IMR-90 (cell line): ENCODE measurements around the gene SMC1B. TPM values are rescaled to one million over a fixed set of nuclear protein-coding genes. Genes with fewer than 3 reads are reported as not detected.

Source experiments
- ATAC-seq: fragments of 200-7000 bp; cut with Tn5 transposase; 2 replicates; pipeline ENCODE4 v1.9.1; 2020; ENCODE audit warnings: low read depth, mild to moderate bottlenecking, moderate library complexity
- BruUV-seq: library from RNA; stranded (reverse); fragments of 400-500 nt; replicated peaks from 2 replicates; lab custom pipeline; 2021; lab: Mats Ljungman, UMichigan
- CTCF ChIA-PET: fragments of 300-600 bp; formaldehyde crosslinking; extraction: SDS; loops from one replicate; lab custom pipeline; 2021; ENCODE audit warnings: antibody characterized with exemption; lab: Yijun Ruan, JAX
- POLR2A ChIA-PET: fragments of 300-600 bp; sonication (Branson Sonifier 250); formaldehyde crosslinking; loops from one replicate; lab custom pipeline; 2022; ENCODE audit warnings: antibody characterized with exemption; ENCODE audit not compliant: unreplicated experiment; lab: Charles Lee
- DNase-seq: peaks from one replicate; pipeline ENCODE4 v3.0.0; 2013
- H2AFZ ChIP-seq: replicated peaks from 2 replicates; pipeline ENCODE3; 2013; ENCODE audit warnings: low read length, mild to moderate bottlenecking; ENCODE audit not compliant: poor library complexity
- H2AK5ac ChIP-seq: 2 replicates; pipeline ENCODE4 v1.6.1; 2013; ENCODE audit warnings: low read depth, low read length, inconsistent platforms
- H2AK9ac ChIP-seq: replicated peaks from 2 replicates; pipeline ENCODE3; 2013; ENCODE audit warnings: mild to moderate bottlenecking, low read depth, low read length, moderate library complexity; ENCODE audit not compliant: poor library complexity
- H2BK120ac ChIP-seq: 2 replicates; pipeline ENCODE4 v1.6.1; 2013; ENCODE audit warnings: low read depth, low read length, inconsistent platforms
- H2BK15ac ChIP-seq: 3 replicates; pipeline ENCODE4 v1.6.1; 2013; ENCODE audit warnings: low read depth, low read length, inconsistent platforms
- H2BK20ac ChIP-seq: 2 replicates; pipeline ENCODE4 v1.6.1; 2013; ENCODE audit warnings: low read depth, mild to moderate bottlenecking, inconsistent platforms, low read length, moderate library complexity
- H2BK5ac ChIP-seq: 2 replicates; pipeline ENCODE4 v1.6.1; 2013; ENCODE audit warnings: mild to moderate bottlenecking, low read depth, low read length, inconsistent platforms; ENCODE audit not compliant: poor library complexity, severe bottlenecking
- H3K14ac ChIP-seq: replicated peaks from 2 replicates; pipeline ENCODE4 v1.6.1; 2013; ENCODE audit warnings: low read depth, low read length, inconsistent platforms
- H3K18ac ChIP-seq: 2 replicates; pipeline ENCODE4 v1.6.1; 2013; ENCODE audit warnings: low read depth, low read length, control low read depth
- H3K23ac ChIP-seq: 2 replicates; pipeline ENCODE4 v1.6.1; 2013; ENCODE audit warnings: low read depth, low read length, inconsistent platforms
- H3K27ac ChIP-seq: 2 replicates; pipeline ENCODE4 v1.5.1; 2013; ENCODE audit warnings: mild to moderate bottlenecking, control low read depth, low read length; ENCODE audit not compliant: insufficient read depth
- H3K27me3 ChIP-seq: 2 replicates; pipeline ENCODE4 v1.6.1; 2013; ENCODE audit warnings: low read length; ENCODE audit not compliant: control insufficient read depth, insufficient read depth
- H3K36me3 ChIP-seq: 2 replicates; pipeline ENCODE4 v1.6.1; 2013; ENCODE audit warnings: low read length, mixed read lengths; ENCODE audit not compliant: control insufficient read depth, insufficient read depth
- H3K4ac ChIP-seq: 2 replicates; pipeline ENCODE4 v1.6.1; 2013; ENCODE audit warnings: low read depth, low read length, inconsistent platforms
- H3K4me1 ChIP-seq: 2 replicates; pipeline ENCODE4 v1.6.1; 2013; ENCODE audit warnings: low read length, mixed read lengths; ENCODE audit not compliant: control insufficient read depth, insufficient read depth
- H3K4me2 ChIP-seq: 2 replicates; pipeline ENCODE4 v1.6.1; 2013; ENCODE audit warnings: low read depth, mild to moderate bottlenecking, control low read depth, low read length, moderate library complexity
- H3K4me3 ChIP-seq: 2 replicates; pipeline ENCODE4 v1.5.1; 2013; ENCODE audit warnings: low read depth, mild to moderate bottlenecking, control low read depth, low read length, moderate library complexity; ENCODE audit not compliant: insufficient read depth
- H3K56ac ChIP-seq: 2 replicates; pipeline ENCODE4 v1.6.1; 2013; ENCODE audit warnings: low read length, inconsistent platforms; ENCODE audit not compliant: insufficient read depth; ENCODE audit errors: extremely low read depth
- H3K79me1 ChIP-seq, 2 experiments: 2 replicates each; pipeline ENCODE4 v1.6.1; 2013; ENCODE audit warnings: low read length in 2 of 2, inconsistent platforms in 1 of 2, low read depth in 1 of 2
- H3K9ac ChIP-seq: 2 replicates; pipeline ENCODE4 v1.6.1; 2013; ENCODE audit warnings: low read depth, low read length, control low read depth
- H3K9me1 ChIP-seq: 2 replicates; pipeline ENCODE4 v1.6.1; 2013; ENCODE audit warnings: low read length, inconsistent platforms; ENCODE audit not compliant: insufficient read depth
- H3K9me3 ChIP-seq: 2 replicates; pipeline ENCODE4 v1.6.1; 2013; ENCODE audit warnings: low read length; ENCODE audit not compliant: control insufficient read depth, insufficient read depth
- H4K20me1 ChIP-seq: 2 replicates; pipeline ENCODE4 v1.6.1; 2013; ENCODE audit warnings: low read length, inconsistent platforms; ENCODE audit not compliant: insufficient read depth
- H4K5ac ChIP-seq: 2 replicates; pipeline ENCODE4 v1.6.1; 2013; ENCODE audit warnings: mild to moderate bottlenecking, low read depth, low read length, control low read depth
- H4K8ac ChIP-seq, 2 experiments: 2 replicates each; pipeline ENCODE4 v1.6.1; 2013; ENCODE audit warnings: low read depth in 2 of 2, low read length in 2 of 2, control low read depth in 1 of 2, inconsistent platforms in 1 of 2
- H4K91ac ChIP-seq: 2 replicates; pipeline ENCODE4 v1.6.1; 2013; ENCODE audit warnings: low read depth, low read length, inconsistent platforms; ENCODE audit not compliant: insufficient read depth
- CEBPB ChIP-seq: IDR thresholded peaks from 2 replicates; pipeline ENCODE4 v1.6.1; 2012; ENCODE audit warnings: low read depth, low read length, improper control_type of control experiment
- CHD1 ChIP-seq: IDR thresholded peaks from 2 replicates; pipeline ENCODE4 v1.6.1; 2012; ENCODE audit warnings: low read depth, low read length, improper control_type of control experiment
- FOS ChIP-seq: fragments of 150-350 bp; IDR thresholded peaks from 2 replicates; pipeline ENCODE4 v1.6.1; 2016; ENCODE audit warnings: low read depth, low read length
- MAFK ChIP-seq: IDR thresholded peaks from 2 replicates; pipeline ENCODE4 v1.6.1; 2012; ENCODE audit warnings: low read depth, low read length, improper control_type of control experiment
- MXI1 ChIP-seq: IDR thresholded peaks from 2 replicates; pipeline ENCODE4 v1.6.1; 2012; ENCODE audit warnings: low read depth, mild to moderate bottlenecking, low read length, moderate library complexity, borderline replicate concordance
- RAD21 ChIP-seq: IDR thresholded peaks from 2 replicates; pipeline ENCODE4 v1.6.1; 2012; ENCODE audit warnings: low read length, improper control_type of control experiment
- WGBS, 2 experiments: methylation state at CpG; one replicate each; pipeline versions ENCODE4 v1.1.5 to v1.1.7; 2013; ENCODE audit warnings: missing lambda C conversion rate in 2 of 2; ENCODE audit not compliant: insufficient read length in 1 of 2; ENCODE audit errors: extremely low coverage in 2 of 2; 5-methylcytosine and 5-hydroxymethylcytosine counted together
- dilution Hi-C: fragments of 300-500 bp; cut with HindIII; formaldehyde crosslinking; loops from one replicate; pipeline ENCODE4 v1.14.3; 2018; ENCODE audit warnings: low sequenced_read_pairs; ENCODE audit not compliant: unreplicated experiment
- in situ Hi-C: fragments of 300-500 bp; cut with MboI; formaldehyde crosslinking; loops from 3 replicates; pipeline ENCODE4 v1.14.3; 2019; ENCODE audit warnings: low sequenced_read_pairs, inconsistent platforms, mixed read lengths
- intact Hi-C: fragments of 100-400 bp; cut with micrococcal nuclease; formaldehyde crosslinking; loops from 2 replicates; pipeline ENCODE4 v1.10.0; 2022
- polyA plus RNA-seq, 3 experiments: library from polyadenylated mRNA; depleted of rRNA; stranded (reverse); fragments of >200 nt; gene quantifications; 2 replicates each; pipeline ENCODE4 v1.2.3, GENCODE V29; 2012; ENCODE audit warnings: low replicate concordance in 1 of 3
- total RNA-seq: library from RNA; depleted of rRNA; stranded (reverse); fragments of >200 nt; gene quantifications from 2 replicates; pipeline ENCODE4 v1.2.3, GENCODE V29; 2012
- TF ChIP-seq, protein P1 (sequence below): fragments of 150-350 bp; IDR thresholded peaks from 2 replicates; pipeline ENCODE4 v1.6.1; 2017; ENCODE audit warnings: mild to moderate bottlenecking, antibody characterized with exemption, low read length, low read depth

Gene SMC1B
- total and polyA plus RNA-seq, 2 of the 4 experiments (the other 2 are of a cell fraction) = not detected

DNA sequence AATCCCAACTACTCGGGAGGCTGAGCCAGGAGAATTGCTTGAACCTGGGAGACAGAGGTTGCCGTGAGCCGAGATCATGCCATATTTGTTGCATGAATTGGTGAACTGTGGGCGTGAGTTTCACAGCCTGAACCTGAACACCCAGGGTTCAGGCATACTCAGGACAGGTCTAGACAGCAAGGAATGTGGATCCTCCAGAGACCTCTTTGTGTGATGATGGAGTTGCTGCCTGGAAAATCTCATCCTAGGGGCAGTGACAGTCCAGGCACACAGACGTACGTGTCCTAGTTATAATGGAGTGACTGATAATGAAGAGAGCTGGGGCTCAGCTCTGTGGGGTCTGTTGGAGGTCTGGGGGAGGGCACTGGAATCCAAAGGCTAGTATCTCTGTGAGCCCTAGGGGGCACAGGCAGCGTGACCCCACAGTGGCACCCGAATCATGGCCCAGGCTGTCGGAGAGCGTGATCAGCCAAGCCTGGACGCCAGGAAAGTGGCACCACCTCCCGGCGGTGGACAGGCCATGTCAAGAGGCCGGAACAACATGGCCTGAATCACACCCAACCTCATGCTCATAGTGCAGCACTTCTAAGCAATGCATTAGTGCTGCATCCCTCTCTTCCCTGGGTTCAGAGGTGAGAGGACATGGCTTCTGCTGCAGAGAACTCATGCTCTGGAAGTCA lies 31.8 kb upstream of the SMC1B start:
- Histone ChIP-seq H3K9ac (no peak overlapping the region), H4K8ac (peak overlapping the region in 1 of 2 experiments; percentile 52; a peak in 1 of 4 replicates), H2AFZ (peak overlapping the region; percentile 60), H3K27ac (no peak overlapping the region), H4K20me1 (no peaks in the 10 kb centered on the region), H3K4me2 (no peak overlapping the region), H2BK120ac (peak overlapping the region; percentile 37), H3K23ac (no peak overlapping the region), H3K9me1 (peaks cover 6% of the 10 kb centered on the region), H3K27me3 (no peaks in the 10 kb centered on the region), H3K56ac (no peak overlapping the region), H3K4me1 (peaks cover 25% of the 10 kb centered on the region), H3K36me3 (no peaks in the 10 kb centered on the region), H4K91ac (peak overlapping the region; percentile 17), H4K5ac (no peak overlapping the region; the same call in 1 of the 2 replicates), H3K14ac (0 out of 2 replicates have a peak overlapping the region, but pooled peaks have one; percentile 26), H2AK5ac (peak overlapping the region; percentile 84; the same call in 1 of the 2 replicates), H2BK5ac (no peak overlapping the region), H2AK9ac (no peak overlapping the region), H3K18ac (peak overlapping the region; percentile 6; the same call in 1 of the 2 replicates), H2BK20ac (peak overlapping the region; percentile 20), H3K4me3 (no peak overlapping the region), H3K4ac (peak overlapping the region; percentile 61), H3K9me3 (no peaks in the 10 kb centered on the region), H3K79me1 (no peaks in the 10 kb centered on the region), H2BK15ac (peak overlapping the region; percentile 85)
- TF ChIP-seq FOS (no peak), MXI1 (no peak), RAD21 (no peak), MAFK (no peak), CHD1 (no peak), CEBPB (no peak)
- TF ChIP-seq, protein P1, sequence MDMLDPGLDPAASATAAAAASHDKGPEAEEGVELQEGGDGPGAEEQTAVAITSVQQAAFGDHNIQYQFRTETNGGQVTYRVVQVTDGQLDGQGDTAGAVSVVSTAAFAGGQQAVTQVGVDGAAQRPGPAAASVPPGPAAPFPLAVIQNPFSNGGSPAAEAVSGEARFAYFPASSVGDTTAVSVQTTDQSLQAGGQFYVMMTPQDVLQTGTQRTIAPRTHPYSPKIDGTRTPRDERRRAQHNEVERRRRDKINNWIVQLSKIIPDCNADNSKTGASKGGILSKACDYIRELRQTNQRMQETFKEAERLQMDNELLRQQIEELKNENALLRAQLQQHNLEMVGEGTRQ = no peak
- ChIA-PET CTCF (no interaction called here), POLR2A (no interaction called here)
- in situ Hi-C loops = no loop called here
- dilution Hi-C loops = no loop called here
- WGBS, 2 experiments = 98% methylated on average over 8 of the region's 14 CpGs; no CpG with 5 or more reads in 1 of the 2 experiments
- intact Hi-C loops = no loop called here
- no TSS peak for BruUV-seq
- DNase-seq (no peak), ATAC-seq (no peak)
